IMR-90 (cell line): ENCODE data around the gene RERE. TPM values are rescaled to one million over a fixed set of nuclear protein-coding genes. Genes with fewer than 3 reads are reported as not detected.

Source experiments
- ATAC-seq: fragments of 200-7000 bp; cut with Tn5 transposase; 2 replicates; pipeline ENCODE4 v1.9.1; 2020; ENCODE audit warnings: low read depth, mild to moderate bottlenecking, moderate library complexity
- BruUV-seq: library from RNA; stranded (reverse); fragments of 400-500 nt; replicated peaks from 2 replicates; lab custom pipeline; 2021; lab: Mats Ljungman, UMichigan
- CTCF ChIA-PET: fragments of 300-600 bp; formaldehyde crosslinking; extraction: SDS; loops from one replicate; lab custom pipeline; 2021; ENCODE audit warnings: antibody characterized with exemption; lab: Yijun Ruan, JAX
- POLR2A ChIA-PET: fragments of 300-600 bp; sonication (Branson Sonifier 250); formaldehyde crosslinking; loops from one replicate; lab custom pipeline; 2022; ENCODE audit warnings: antibody characterized with exemption; ENCODE audit not compliant: unreplicated experiment; lab: Charles Lee
- DNase-seq: peaks from one replicate; pipeline ENCODE4 v3.0.0; 2013
- H2AFZ ChIP-seq: replicated peaks from 2 replicates; pipeline ENCODE3; 2013; ENCODE audit warnings: low read length, mild to moderate bottlenecking; ENCODE audit not compliant: poor library complexity
- H2AK5ac ChIP-seq: 2 replicates; pipeline ENCODE4 v1.6.1; 2013; ENCODE audit warnings: low read depth, low read length, inconsistent platforms
- H2AK9ac ChIP-seq: replicated peaks from 2 replicates; pipeline ENCODE3; 2013; ENCODE audit warnings: mild to moderate bottlenecking, low read depth, low read length, moderate library complexity; ENCODE audit not compliant: poor library complexity
- H2BK120ac ChIP-seq: 2 replicates; pipeline ENCODE4 v1.6.1; 2013; ENCODE audit warnings: low read depth, low read length, inconsistent platforms
- H2BK15ac ChIP-seq: 3 replicates; pipeline ENCODE4 v1.6.1; 2013; ENCODE audit warnings: low read depth, low read length, inconsistent platforms
- H2BK20ac ChIP-seq: 2 replicates; pipeline ENCODE4 v1.6.1; 2013; ENCODE audit warnings: low read depth, mild to moderate bottlenecking, inconsistent platforms, low read length, moderate library complexity
- H2BK5ac ChIP-seq: 2 replicates; pipeline ENCODE4 v1.6.1; 2013; ENCODE audit warnings: mild to moderate bottlenecking, low read depth, low read length, inconsistent platforms; ENCODE audit not compliant: poor library complexity, severe bottlenecking
- H3K14ac ChIP-seq: replicated peaks from 2 replicates; pipeline ENCODE4 v1.6.1; 2013; ENCODE audit warnings: low read depth, low read length, inconsistent platforms
- H3K18ac ChIP-seq: 2 replicates; pipeline ENCODE4 v1.6.1; 2013; ENCODE audit warnings: low read depth, low read length, control low read depth
- H3K23ac ChIP-seq: 2 replicates; pipeline ENCODE4 v1.6.1; 2013; ENCODE audit warnings: low read depth, low read length, inconsistent platforms
- H3K27ac ChIP-seq: 2 replicates; pipeline ENCODE4 v1.5.1; 2013; ENCODE audit warnings: mild to moderate bottlenecking, control low read depth, low read length; ENCODE audit not compliant: insufficient read depth
- H3K27me3 ChIP-seq: 2 replicates; pipeline ENCODE4 v1.6.1; 2013; ENCODE audit warnings: low read length; ENCODE audit not compliant: control insufficient read depth, insufficient read depth
- H3K36me3 ChIP-seq: 2 replicates; pipeline ENCODE4 v1.6.1; 2013; ENCODE audit warnings: low read length, mixed read lengths; ENCODE audit not compliant: control insufficient read depth, insufficient read depth
- H3K4ac ChIP-seq: 2 replicates; pipeline ENCODE4 v1.6.1; 2013; ENCODE audit warnings: low read depth, low read length, inconsistent platforms
- H3K4me1 ChIP-seq: 2 replicates; pipeline ENCODE4 v1.6.1; 2013; ENCODE audit warnings: low read length, mixed read lengths; ENCODE audit not compliant: control insufficient read depth, insufficient read depth
- H3K4me2 ChIP-seq: 2 replicates; pipeline ENCODE4 v1.6.1; 2013; ENCODE audit warnings: low read depth, mild to moderate bottlenecking, control low read depth, low read length, moderate library complexity
- H3K4me3 ChIP-seq: 2 replicates; pipeline ENCODE4 v1.5.1; 2013; ENCODE audit warnings: low read depth, mild to moderate bottlenecking, control low read depth, low read length, moderate library complexity; ENCODE audit not compliant: insufficient read depth
- H3K56ac ChIP-seq: 2 replicates; pipeline ENCODE4 v1.6.1; 2013; ENCODE audit warnings: low read length, inconsistent platforms; ENCODE audit not compliant: insufficient read depth; ENCODE audit errors: extremely low read depth
- H3K79me1 ChIP-seq, 2 experiments: 2 replicates each; pipeline ENCODE4 v1.6.1; 2013; ENCODE audit warnings: low read length in 2 of 2, inconsistent platforms in 1 of 2, low read depth in 1 of 2
- H3K9ac ChIP-seq: 2 replicates; pipeline ENCODE4 v1.6.1; 2013; ENCODE audit warnings: low read depth, low read length, control low read depth
- H3K9me1 ChIP-seq: 2 replicates; pipeline ENCODE4 v1.6.1; 2013; ENCODE audit warnings: low read length, inconsistent platforms; ENCODE audit not compliant: insufficient read depth
- H3K9me3 ChIP-seq: 2 replicates; pipeline ENCODE4 v1.6.1; 2013; ENCODE audit warnings: low read length; ENCODE audit not compliant: control insufficient read depth, insufficient read depth
- H4K20me1 ChIP-seq: 2 replicates; pipeline ENCODE4 v1.6.1; 2013; ENCODE audit warnings: low read length, inconsistent platforms; ENCODE audit not compliant: insufficient read depth
- H4K5ac ChIP-seq: 2 replicates; pipeline ENCODE4 v1.6.1; 2013; ENCODE audit warnings: mild to moderate bottlenecking, low read depth, low read length, control low read depth
- H4K8ac ChIP-seq, 2 experiments: 2 replicates each; pipeline ENCODE4 v1.6.1; 2013; ENCODE audit warnings: low read depth in 2 of 2, low read length in 2 of 2, control low read depth in 1 of 2, inconsistent platforms in 1 of 2
- H4K91ac ChIP-seq: 2 replicates; pipeline ENCODE4 v1.6.1; 2013; ENCODE audit warnings: low read depth, low read length, inconsistent platforms; ENCODE audit not compliant: insufficient read depth
- BHLHE40 ChIP-seq: fragments of 150-350 bp; IDR thresholded peaks from 2 replicates; pipeline ENCODE4 v1.6.1; 2016; ENCODE audit warnings: mild to moderate bottlenecking, low read depth, low read length
- CEBPB ChIP-seq: IDR thresholded peaks from 2 replicates; pipeline ENCODE4 v1.6.1; 2012; ENCODE audit warnings: low read depth, low read length, improper control_type of control experiment
- CHD1 ChIP-seq: IDR thresholded peaks from 2 replicates; pipeline ENCODE4 v1.6.1; 2012; ENCODE audit warnings: low read depth, low read length, improper control_type of control experiment
- FOS ChIP-seq: fragments of 150-350 bp; IDR thresholded peaks from 2 replicates; pipeline ENCODE4 v1.6.1; 2016; ENCODE audit warnings: low read depth, low read length
- MAFK ChIP-seq: IDR thresholded peaks from 2 replicates; pipeline ENCODE4 v1.6.1; 2012; ENCODE audit warnings: low read depth, low read length, improper control_type of control experiment
- MAZ ChIP-seq: IDR thresholded peaks from 2 replicates; pipeline ENCODE4 v1.6.1; 2012; ENCODE audit warnings: low read depth, mild to moderate bottlenecking, low read length, improper control_type of control experiment, moderate library complexity, borderline replicate concordance
- MXI1 ChIP-seq: IDR thresholded peaks from 2 replicates; pipeline ENCODE4 v1.6.1; 2012; ENCODE audit warnings: low read depth, mild to moderate bottlenecking, low read length, moderate library complexity, borderline replicate concordance
- NFE2L2 ChIP-seq: fragments of 150-350 bp; IDR thresholded peaks from 2 replicates; pipeline ENCODE4 v1.6.1; 2016; ENCODE audit warnings: low read depth, mild to moderate bottlenecking, low read length
- POLR2A ChIP-seq: IDR thresholded peaks from 2 replicates; pipeline ENCODE4 v1.6.1; 2012; ENCODE audit warnings: mild to moderate bottlenecking, low read depth, low read length
- RAD21 ChIP-seq: IDR thresholded peaks from 2 replicates; pipeline ENCODE4 v1.6.1; 2012; ENCODE audit warnings: low read length, improper control_type of control experiment
- RCOR1 ChIP-seq: IDR thresholded peaks from 2 replicates; pipeline ENCODE4 v1.6.1; 2012; ENCODE audit warnings: mild to moderate bottlenecking, low read length, improper control_type of control experiment; ENCODE audit not compliant: insufficient replicate concordance
- RFX5 ChIP-seq: IDR thresholded peaks from 2 replicates; pipeline ENCODE4 v1.8.0; 2012; ENCODE audit warnings: low read depth, mild to moderate bottlenecking, low read length, moderate library complexity
- SMC3 ChIP-seq: fragments of 150-350 bp; IDR thresholded peaks from 2 replicates; pipeline ENCODE4 v1.6.1; 2016; ENCODE audit warnings: low read depth, mild to moderate bottlenecking, antibody characterized with exemption, low read length, moderate library complexity
- dilution Hi-C: fragments of 300-500 bp; cut with HindIII; formaldehyde crosslinking; loops from one replicate; pipeline ENCODE4 v1.14.3; 2018; ENCODE audit warnings: low sequenced_read_pairs; ENCODE audit not compliant: unreplicated experiment
- in situ Hi-C: fragments of 300-500 bp; cut with MboI; formaldehyde crosslinking; loops from 3 replicates; pipeline ENCODE4 v1.14.3; 2019; ENCODE audit warnings: low sequenced_read_pairs, inconsistent platforms, mixed read lengths
- intact Hi-C: fragments of 100-400 bp; cut with micrococcal nuclease; formaldehyde crosslinking; loops from 2 replicates; pipeline ENCODE4 v1.10.0; 2022
- polyA plus RNA-seq, 3 experiments: library from polyadenylated mRNA; depleted of rRNA; stranded (reverse); fragments of >200 nt; gene quantifications; 2 replicates each; pipeline ENCODE4 v1.2.3, GENCODE V29; 2012; ENCODE audit warnings: low replicate concordance in 1 of 3
- total RNA-seq: library from RNA; depleted of rRNA; stranded (reverse); fragments of >200 nt; gene quantifications from 2 replicates; pipeline ENCODE4 v1.2.3, GENCODE V29; 2012
- TF ChIP-seq, protein P1 (sequence below): conservative IDR thresholded peaks from 2 replicates; pipeline ENCODE4 v1.5.1; 2012; ENCODE audit warnings: mild to moderate bottlenecking, low read depth, low read length, improper control_type of control experiment
- TF ChIP-seq, protein P2 (sequence below): fragments of 150-350 bp; IDR thresholded peaks from 2 replicates; pipeline ENCODE4 v1.6.1; 2016; ENCODE audit warnings: low read depth, mild to moderate bottlenecking, low read length, moderate library complexity, borderline replicate concordance

The RERE gene
- total and polyA plus RNA-seq, 2 of the 4 experiments (the other 2 are of a cell fraction): 11.5 to 25.1 TPM

DNA sequence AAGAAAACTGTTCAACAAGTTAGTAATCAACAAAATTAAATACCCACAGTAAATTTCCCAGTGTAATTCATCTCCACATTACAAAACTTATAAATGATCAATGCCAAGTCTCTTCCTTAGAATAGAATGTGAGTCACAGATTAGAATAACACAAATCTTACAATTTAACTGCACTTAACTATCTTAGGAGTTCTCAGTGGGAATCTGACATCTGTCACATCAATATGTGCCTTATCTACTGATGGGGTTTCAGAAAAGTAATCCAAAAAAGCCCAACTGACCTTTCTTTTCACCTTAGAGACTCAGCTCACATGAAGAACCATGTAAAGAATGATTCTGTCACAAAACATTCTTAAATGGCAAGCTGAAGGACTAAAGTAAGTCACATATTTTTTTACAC lies 141.4 kb downstream of the RERE start:
- no peak overlapping the region for H4K91ac ChIP-seq
- DNase-seq (no peak), ATAC-seq (no peak)
- no peak overlapping the region for H2BK15ac ChIP-seq
- no peak overlapping the region for H2BK5ac ChIP-seq
- no peak overlapping the region for H2BK20ac ChIP-seq
- dilution Hi-C loops (no loop called here), intact Hi-C loops (no loop called here), in situ Hi-C loops (no loop called here)
- no peak overlapping the region for H3K14ac ChIP-seq
- H3K79me1 ChIP-seq: peaks cover 15 to 75% of the 10 kb centered on the region in 2 experiments
- H3K23ac ChIP-seq: no peak overlapping the region; the same call in 1 of the 2 replicates
- H3K9me1 ChIP-seq: peaks cover 9% of the 10 kb centered on the region
- no peak overlapping the region for H3K27ac ChIP-seq
- no peak overlapping the region for H4K5ac ChIP-seq
- no peak overlapping the region for H4K8ac ChIP-seq
- H2AFZ ChIP-seq: no peak overlapping the region
- peaks cover 19% of the 10 kb centered on the region for H3K4me1 ChIP-seq
- H3K56ac ChIP-seq: no peak overlapping the region
- H3K18ac ChIP-seq: no peak overlapping the region
- H3K36me3 ChIP-seq: no peaks in the 10 kb centered on the region
- no peak overlapping the region for H3K9ac ChIP-seq
- H2BK120ac ChIP-seq: no peak overlapping the region
- no peaks in the 10 kb centered on the region for H3K9me3 ChIP-seq
- ChIA-PET POLR2A (no interaction called here), CTCF (no interaction called here)
- no peak overlapping the region for H3K4me2 ChIP-seq
- BruUV-seq: no TSS peak
- H4K20me1 ChIP-seq: peaks cover 76% of the 10 kb centered on the region
- H3K4ac ChIP-seq: no peak overlapping the region
- H3K4me3 ChIP-seq: no peak overlapping the region
- TF ChIP-seq BHLHE40 (no peak), RAD21 (no peak), RFX5 (no peak), SMC3 (no peak), NFE2L2 (no peak), POLR2A (no peak), RCOR1 (no peak), MAFK (no peak), FOS (no peak), CEBPB (no peak), MXI1 (no peak), MAZ (no peak), CHD1 (no peak)
- TF ChIP-seq, protein P1, sequence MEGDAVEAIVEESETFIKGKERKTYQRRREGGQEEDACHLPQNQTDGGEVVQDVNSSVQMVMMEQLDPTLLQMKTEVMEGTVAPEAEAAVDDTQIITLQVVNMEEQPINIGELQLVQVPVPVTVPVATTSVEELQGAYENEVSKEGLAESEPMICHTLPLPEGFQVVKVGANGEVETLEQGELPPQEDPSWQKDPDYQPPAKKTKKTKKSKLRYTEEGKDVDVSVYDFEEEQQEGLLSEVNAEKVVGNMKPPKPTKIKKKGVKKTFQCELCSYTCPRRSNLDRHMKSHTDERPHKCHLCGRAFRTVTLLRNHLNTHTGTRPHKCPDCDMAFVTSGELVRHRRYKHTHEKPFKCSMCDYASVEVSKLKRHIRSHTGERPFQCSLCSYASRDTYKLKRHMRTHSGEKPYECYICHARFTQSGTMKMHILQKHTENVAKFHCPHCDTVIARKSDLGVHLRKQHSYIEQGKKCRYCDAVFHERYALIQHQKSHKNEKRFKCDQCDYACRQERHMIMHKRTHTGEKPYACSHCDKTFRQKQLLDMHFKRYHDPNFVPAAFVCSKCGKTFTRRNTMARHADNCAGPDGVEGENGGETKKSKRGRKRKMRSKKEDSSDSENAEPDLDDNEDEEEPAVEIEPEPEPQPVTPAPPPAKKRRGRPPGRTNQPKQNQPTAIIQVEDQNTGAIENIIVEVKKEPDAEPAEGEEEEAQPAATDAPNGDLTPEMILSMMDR: no peak
- TF ChIP-seq, protein P2, sequence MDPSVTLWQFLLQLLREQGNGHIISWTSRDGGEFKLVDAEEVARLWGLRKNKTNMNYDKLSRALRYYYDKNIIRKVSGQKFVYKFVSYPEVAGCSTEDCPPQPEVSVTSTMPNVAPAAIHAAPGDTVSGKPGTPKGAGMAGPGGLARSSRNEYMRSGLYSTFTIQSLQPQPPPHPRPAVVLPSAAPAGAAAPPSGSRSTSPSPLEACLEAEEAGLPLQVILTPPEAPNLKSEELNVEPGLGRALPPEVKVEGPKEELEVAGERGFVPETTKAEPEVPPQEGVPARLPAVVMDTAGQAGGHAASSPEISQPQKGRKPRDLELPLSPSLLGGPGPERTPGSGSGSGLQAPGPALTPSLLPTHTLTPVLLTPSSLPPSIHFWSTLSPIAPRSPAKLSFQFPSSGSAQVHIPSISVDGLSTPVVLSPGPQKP: no peak
- H3K27me3 ChIP-seq: no peaks in the 10 kb centered on the region
- no peak overlapping the region for H2AK5ac ChIP-seq
- H2AK9ac ChIP-seq: no peak overlapping the region
